ENCODE results near the gene NR1D1. TPM values are rescaled to one million over a fixed set of nuclear protein-coding genes. Genes with fewer than 3 reads are reported as not detected.

The NR1D1 gene
- polyA plus RNA-seq, 1 experiment: 2.3 TPM

GRCh38 chr17:40122999-40123810 lies 22.8 kb upstream of the NR1D1 start:
- DNase-seq (ENCODE audit: low read depth): no peak
- TF ChIP-seq CTCF (IDR thresholded peaks at IDR 0.05; ENCODE audit: insufficient read depth, low read depth, low read length): no peak
- ChIA-PET CTCF (interaction anchor here (1.0 to 7.3 kb wide), 5 partner anchors 11 to 105 kb away, joined by 3 to 64 read pairs (median 7); partner anchors contain the start of gene CASC3), POLR2A (interaction anchor here (1.8 kb wide), 1 partner anchor 10 kb away, joined by 7 read pairs; no protein-coding TSS in a partner anchor)
- Histone ChIP-seq H3K27me3 (ENCODE audit: control insufficient read depth, insufficient read depth, low read length) (no peaks in the 10 kb centered on the region), H3K36me3 (ENCODE audit: control insufficient read depth, insufficient read depth, low read length) (peaks cover 12% of the 10 kb centered on the region), H3K4me3 (ENCODE audit: low read depth, low read length) (peak overlapping the region; percentile 99)

GRCh38 chr17:40122136-40122998 lies 22.0 kb upstream of the NR1D1 start:
- Histone ChIP-seq H3K27me3 (ENCODE audit: control insufficient read depth, insufficient read depth, low read length) (no peaks in the 10 kb centered on the region), H3K4me3 (ENCODE audit: low read depth, low read length) (peak overlapping the region; percentile 99), H3K36me3 (ENCODE audit: control insufficient read depth, insufficient read depth, low read length) (peaks cover 11% of the 10 kb centered on the region)
- TF ChIP-seq CTCF (IDR thresholded peaks at IDR 0.05; ENCODE audit: insufficient read depth, low read depth, low read length): no peak
- CTCF ChIA-PET: interaction anchor here (0.7 to 7.3 kb wide), 3 partner anchors 11 to 47 kb away, joined by 3 to 64 read pairs (median 9); partner anchors contain the start of gene CASC3
- no peak for DNase-seq (ENCODE audit: low read depth)
- POLR2A ChIA-PET: interaction anchor here (0.6 to 0.9 kb wide), 5 partner anchors 10 to 135 kb away, joined by 3 to 8 read pairs (median 4); no protein-coding TSS in a partner anchor

- CTCF ChIA-PET: interaction anchor here (0.7 to 7.3 kb wide), 7 partner anchors 10 to 83 kb away, joined by 3 to 64 read pairs (median 3); no protein-coding TSS in a partner anchor
- H3K36me3 ChIP-seq (ENCODE audit: control insufficient read depth, insufficient read depth, low read length): peaks cover 5% of the 10 kb centered on the region
- no peaks in the 10 kb centered on the region for H3K27me3 ChIP-seq (ENCODE audit: control insufficient read depth, insufficient read depth, low read length)
- peak within 1 kb of the TSS; percentile 99 for H3K4me3 ChIP-seq (ENCODE audit: low read depth, low read length)
- DNase-seq (ENCODE audit: low read depth): no peak
- POLR2A ChIA-PET: interaction anchor here (0.6 to 0.9 kb wide), 2 partner anchors 23 to 50 kb away, joined by 4 to 6 read pairs; no protein-coding TSS in a partner anchor
- no peak for TF ChIP-seq CTCF (IDR thresholded peaks at IDR 0.05; ENCODE audit: insufficient read depth, low read depth, low read length)
These were observed 21.1 kb upstream of the NR1D1 start, which contains the start of gene MSL1 for GRCh38 chr17:40121181-40122135. MSL1 (plus strand) TSS chr17:40121971; CDS start chr17:40122613, 642 bp downstream.

- DNase-seq (ENCODE audit: low read depth): no peak
- Histone ChIP-seq H3K4me3 (ENCODE audit: low read depth, low read length) (no peak overlapping the region), H3K36me3 (ENCODE audit: control insufficient read depth, insufficient read depth, low read length) (no peaks in the 10 kb centered on the region), H3K27me3 (ENCODE audit: control insufficient read depth, insufficient read depth, low read length) (no peaks in the 10 kb centered on the region)
- ChIA-PET POLR2A (no interaction called here), CTCF (interaction anchor here (1.0 to 7.7 kb wide), 6 partner anchors 39 to 99 kb away, joined by 4 to 130 read pairs (median 70); partner anchors contain the start of genes CSF3 and THRA)
- no peak for TF ChIP-seq CTCF (IDR thresholded peaks at IDR 0.05; ENCODE audit: insufficient read depth, low read depth, low read length)
These were observed 14.7 kb upstream of the NR1D1 start for GRCh38 chr17:40115101-40115436.
